T-helper 17 cell (primary cell): Measurements from ENCODE around the gene ZCCHC4. TPM values are rescaled to one million over a fixed set of nuclear protein-coding genes. Genes with fewer than 3 reads are reported as not detected.
A peak's percentile ranks its signal among the peaks of the same experiment; 100 is the strongest.
"Not testable (repeated sequence)": the region's sequence is repeated elsewhere in the genome, so short reads cannot be mapped to it uniquely, and the experiment has no call there.

ENCODE experiments used
- ATAC-seq: fragments of 150-1000 bp; cut with Tn5 transposase; 2 replicates; pipeline ENCODE4 v1.10.0; 2021; ENCODE audit warnings: mild to moderate bottlenecking, moderate library complexity
- DNase-seq, 3 donors: peaks; one replicate each; pipeline versions ENCODE4 v3.0.0 to v3.0.0-alpha.2; 2020 to 2021
- H3K9me3 ChIP-seq: one replicate; pipeline ENCODE4 v1.7.0; 2013; ENCODE audit warnings: low read length, mild to moderate bottlenecking; ENCODE audit not compliant: control insufficient read depth, poor library complexity, severe bottlenecking
- H3K27ac Mint-ChIP-seq: one replicate; pipeline ENCODE4 v1.8.0; 2022; ENCODE audit warnings: mild to moderate bottlenecking, moderate library complexity, mixed read lengths
- H3K27me3 Mint-ChIP-seq: one replicate; pipeline ENCODE4 v1.8.0; 2022; ENCODE audit warnings: mixed read lengths
- H3K36me3 Mint-ChIP-seq: one replicate; pipeline ENCODE4 v1.8.0; 2022; ENCODE audit warnings: low read depth, mixed read lengths
- H3K4me1 Mint-ChIP-seq: one replicate; pipeline ENCODE4 v1.8.0; 2022; ENCODE audit warnings: mild to moderate bottlenecking, mixed read lengths
- H3K4me3 Mint-ChIP-seq: one replicate; pipeline ENCODE4 v1.8.0; 2022; ENCODE audit warnings: mild to moderate bottlenecking, moderate library complexity, mixed read lengths
- total RNA-seq, 4 donors: library from RNA in 2 of 4; stranded (reverse) in 2 of 4; gene quantifications; one replicate each; pipeline ENCODE4 v1.2.3 and lab custom pipeline; 2022 to 2026

ZCCHC4 gene
- total RNA-seq, 2 donors from 2014 or later: 8.8 to 11.4 TPM

GRCh38 chr4:25370242-25370641 is 57.7 kb downstream of the ZCCHC4 start:
- H3K9me3 ChIP-seq: no peaks in the 10 kb centered on the region
- Mint-ChIP-seq H3K36me3 (peaks cover 1% of the 10 kb centered on the region), H3K4me3 (no peak overlapping the region), H3K27me3 (no peaks in the 10 kb centered on the region), H3K27ac (no peak overlapping the region), H3K4me1 (no peaks in the 10 kb centered on the region)
- ATAC-seq (no peak), DNase-seq (no peak)

- H3K9me3 ChIP-seq, H3K27me3 Mint-ChIP-seq, H3K27ac Mint-ChIP-seq, H3K4me1 Mint-ChIP-seq, DNase-seq, H3K36me3 Mint-ChIP-seq, H3K4me3 Mint-ChIP-seq, ATAC-seq: not testable (repeated sequence)
These were observed 60.0 kb downstream of the ZCCHC4 start for GRCh38 chr4:25372549-25372948.

GRCh38 chr4:25376754-25377571 is 64.4 kb downstream of the ZCCHC4 start, which contains the start of gene ANAPC4:
ANAPC4 (plus strand) TSS chr4:25377263; CDS start chr4:25377428, 165 bp downstream.
- DNase-seq (peak; percentile 94 to 100 (median 99)), ATAC-seq (peak; percentile 95)
- Mint-ChIP-seq H3K27me3 (no peaks in the 10 kb centered on the region), H3K36me3 (no peaks in the 10 kb centered on the region), H3K4me3 (peak within 1 kb of the TSS; percentile 33), H3K4me1 (peaks cover 3% of the 10 kb centered on the region), H3K27ac (peak within 1 kb of the TSS; percentile 32)
- H3K9me3 ChIP-seq: no peaks in the 10 kb centered on the region

- Mint-ChIP-seq H3K4me1 (peaks cover 3% of the 10 kb centered on the region), H3K36me3 (no peaks in the 10 kb centered on the region), H3K4me3 (no peak overlapping the region), H3K27me3 (no peaks in the 10 kb centered on the region), H3K27ac (no peak overlapping the region)
- ATAC-seq: no peak
- no peaks in the 10 kb centered on the region for H3K9me3 ChIP-seq
- no peak for DNase-seq
These were observed 65.2 kb downstream of the ZCCHC4 start for GRCh38 chr4:25377572-25378436.

GRCh38 chr4:25378437-25378743 is 65.8 kb downstream of the ZCCHC4 start:
- no peaks in the 10 kb centered on the region for H3K27me3 Mint-ChIP-seq

GRCh38 chr4:25379591-25379990 is 67.0 kb downstream of the ZCCHC4 start:
- H3K27me3 Mint-ChIP-seq: no peaks in the 10 kb centered on the region
- H3K36me3 Mint-ChIP-seq: peaks cover 3% of the 10 kb centered on the region
- DNase-seq (no peak), ATAC-seq (no peak)
- no peaks in the 10 kb centered on the region for H3K9me3 ChIP-seq
- H3K4me3 Mint-ChIP-seq: no peak overlapping the region
- H3K4me1 Mint-ChIP-seq: peaks cover 8% of the 10 kb centered on the region
- no peak overlapping the region for H3K27ac Mint-ChIP-seq

More at GRCh38 chr4:25378437-25378743, 65.8 kb downstream of the ZCCHC4 start:
- Mint-ChIP-seq H3K36me3 (no peaks in the 10 kb centered on the region), H3K4me3 (no peak overlapping the region), H3K4me1 (peaks cover 3% of the 10 kb centered on the region), H3K27ac (no peak overlapping the region)
- H3K9me3 ChIP-seq: no peaks in the 10 kb centered on the region
- ATAC-seq (no peak), DNase-seq (no peak)

GRCh38 chr4:25383647-25384046 is 71.1 kb downstream of the ZCCHC4 start:
- no peak for DNase-seq
- H3K9me3 ChIP-seq: no peaks in the 10 kb centered on the region
- no peak for ATAC-seq
- peaks cover 7% of the 10 kb centered on the region for H3K4me1 Mint-ChIP-seq
- no peak overlapping the region for H3K4me3 Mint-ChIP-seq
- H3K27ac Mint-ChIP-seq: no peak overlapping the region
- peaks cover 5% of the 10 kb centered on the region for H3K36me3 Mint-ChIP-seq
- no peaks in the 10 kb centered on the region for H3K27me3 Mint-ChIP-seq

- Mint-ChIP-seq H3K4me3 (no peak overlapping the region), H3K27me3 (no peaks in the 10 kb centered on the region), H3K36me3 (peaks cover 5% of the 10 kb centered on the region), H3K4me1 (peaks cover 9% of the 10 kb centered on the region), H3K27ac (no peak overlapping the region)
- DNase-seq (no peak), ATAC-seq (no peak)
- no peaks in the 10 kb centered on the region for H3K9me3 ChIP-seq
These were observed 74.4 kb downstream of the ZCCHC4 start for GRCh38 chr4:25386926-25387325.

- no peaks in the 10 kb centered on the region for H3K27me3 Mint-ChIP-seq
- DNase-seq (no peak), ATAC-seq (no peak)
- H3K4me1 Mint-ChIP-seq: peaks cover 17% of the 10 kb centered on the region
- H3K27ac Mint-ChIP-seq: no peak overlapping the region
- H3K4me3 Mint-ChIP-seq: no peak overlapping the region
- no peaks in the 10 kb centered on the region for H3K9me3 ChIP-seq
- H3K36me3 Mint-ChIP-seq: peaks cover 27% of the 10 kb centered on the region
These were observed 84.7 kb downstream of the ZCCHC4 start for GRCh38 chr4:25397305-25397704.

GRCh38 chr4:25399510-25399909 is 86.9 kb downstream of the ZCCHC4 start:
- DNase-seq (no peak), ATAC-seq (no peak)
- Mint-ChIP-seq H3K4me1 (peaks cover 17% of the 10 kb centered on the region), H3K27me3 (no peaks in the 10 kb centered on the region), H3K27ac (peak overlapping the region; percentile 79), H3K4me3 (no peak overlapping the region), H3K36me3 (peaks cover 24% of the 10 kb centered on the region)
- H3K9me3 ChIP-seq: no peaks in the 10 kb centered on the region

- DNase-seq: no peak
- Mint-ChIP-seq H3K4me1 (peaks cover 20% of the 10 kb centered on the region), H3K27ac (no peak overlapping the region), H3K4me3 (no peak overlapping the region), H3K27me3 (no peaks in the 10 kb centered on the region), H3K36me3 (peaks cover 25% of the 10 kb centered on the region)
- H3K9me3 ChIP-seq: no peaks in the 10 kb centered on the region
- no peak for ATAC-seq
These were observed 88.5 kb downstream of the ZCCHC4 start for GRCh38 chr4:25401066-25401465.

GRCh38 chr4:25402521-25402920 is 89.9 kb downstream of the ZCCHC4 start:
- H3K4me1 Mint-ChIP-seq: peaks cover 20% of the 10 kb centered on the region
- H3K27me3 Mint-ChIP-seq: no peaks in the 10 kb centered on the region
- no peak overlapping the region for H3K27ac Mint-ChIP-seq
- H3K9me3 ChIP-seq: no peaks in the 10 kb centered on the region
- no peak for DNase-seq
- peaks cover 24% of the 10 kb centered on the region for H3K36me3 Mint-ChIP-seq
- no peak overlapping the region for H3K4me3 Mint-ChIP-seq
- no peak for ATAC-seq

GRCh38 chr4:25403699-25404098 is 91.1 kb downstream of the ZCCHC4 start:
- H3K27ac Mint-ChIP-seq: no peak overlapping the region
- peaks cover 15% of the 10 kb centered on the region for H3K4me1 Mint-ChIP-seq
- peaks cover 16% of the 10 kb centered on the region for H3K36me3 Mint-ChIP-seq
- no peak for DNase-seq
- H3K9me3 ChIP-seq: no peaks in the 10 kb centered on the region
- no peaks in the 10 kb centered on the region for H3K27me3 Mint-ChIP-seq
- H3K4me3 Mint-ChIP-seq: no peak overlapping the region
- no peak for ATAC-seq
